NCI-H82 treated with DMSO at 0.1 percent for 48 hours (cell line): ENCODE data around the gene SMIM10L2A.
"Not testable (repeated sequence)": the region's sequence is repeated elsewhere in the genome, so short reads cannot be mapped to it uniquely, and the experiment has no call there.

Experiments used
- DNase-seq: peaks from one replicate; lab custom pipeline; 2025; ENCODE audit not compliant: unreplicated experiment; lab: John Stamatoyannopoulos, UW

SMIM10L2A gene

GRCh38 chrX:135421932-135422809, at the start of gene SMIM10L2A:
Gene SMIM10L2A (plus strand): TSS chrX:135421944. CDS start chrX:135422132, 188 bp downstream.
- DNase-seq, result no peak

- no peak for DNase-seq
Observed at GRCh38 chrX:135373357-135373756, 48.4 kb upstream of the SMIM10L2A start.

GRCh38 chrX:135382260-135382659, 39.5 kb upstream of the SMIM10L2A start:
- DNase-seq, result no peak

- no peak for DNase-seq
Observed at GRCh38 chrX:135383249-135383648, 38.5 kb upstream of the SMIM10L2A start.

- DNase-seq, result no peak
Observed at GRCh38 chrX:135384161-135384836, 37.4 kb upstream of the SMIM10L2A start.

GRCh38 chrX:135388841-135389240, 32.9 kb upstream of the SMIM10L2A start:
- no peak for DNase-seq

- no peak for DNase-seq
Observed at GRCh38 chrX:135389243-135389642, 32.5 kb upstream of the SMIM10L2A start.

- no peak for DNase-seq
Observed at GRCh38 chrX:135389717-135390116, 32.0 kb upstream of the SMIM10L2A start.

- no peak for DNase-seq
Observed at GRCh38 chrX:135391734-135392133, 30.0 kb upstream of the SMIM10L2A start.

GRCh38 chrX:135393051-135393450, 28.7 kb upstream of the SMIM10L2A start:
- peak; percentile 29 for DNase-seq

GRCh38 chrX:135395064-135395463, 26.7 kb upstream of the SMIM10L2A start:
- DNase-seq, result peak; percentile 77

- no peak for DNase-seq
Observed at GRCh38 chrX:135396109-135396508, 25.6 kb upstream of the SMIM10L2A start.

GRCh38 chrX:135396566-135396965, 25.2 kb upstream of the SMIM10L2A start:
- no peak for DNase-seq

- no peak for DNase-seq
Observed at GRCh38 chrX:135397652-135398051, 24.1 kb upstream of the SMIM10L2A start.

- DNase-seq, result no peak
Observed at GRCh38 chrX:135403374-135403773, 18.4 kb upstream of the SMIM10L2A start.

- not testable (repeated sequence) for DNase-seq
Observed at GRCh38 chrX:135406428-135406827, 15.3 kb upstream of the SMIM10L2A start.

GRCh38 chrX:135408794-135409193, 12.9 kb upstream of the SMIM10L2A start:
- no peak for DNase-seq

GRCh38 chrX:135410861-135411627, 10.7 kb upstream of the SMIM10L2A start:
- DNase-seq, result no peak

- no peak for DNase-seq
Observed at GRCh38 chrX:135411893-135412292, 9.9 kb upstream of the SMIM10L2A start.

- DNase-seq, result no peak
Observed at GRCh38 chrX:135416546-135416945, 5.2 kb upstream of the SMIM10L2A start.

GRCh38 chrX:135420831-135421230, 913 bp upstream of the SMIM10L2A start:
- DNase-seq, result no peak
